B cell (primary cell): ENCODE measurements around the gene PEBP1.

Experiments
- EZH2 ChIP-seq: IDR thresholded peaks from 2 replicates; pipeline ENCODE4 v1.6.1; 2012; ENCODE audit warnings: borderline replicate concordance, low read depth, mild to moderate bottlenecking, moderate library complexity, low read length; ENCODE audit not compliant: insufficient read depth, poor library complexity, severe bottlenecking
- TF ChIP-seq, protein P1 (sequence below): fragments of 200-600 bp; IDR thresholded peaks from one replicate; pipeline ENCODE4 v1.8.0; 2022; ENCODE audit warnings: antibody characterized with exemption, mild to moderate bottlenecking

DNA sequence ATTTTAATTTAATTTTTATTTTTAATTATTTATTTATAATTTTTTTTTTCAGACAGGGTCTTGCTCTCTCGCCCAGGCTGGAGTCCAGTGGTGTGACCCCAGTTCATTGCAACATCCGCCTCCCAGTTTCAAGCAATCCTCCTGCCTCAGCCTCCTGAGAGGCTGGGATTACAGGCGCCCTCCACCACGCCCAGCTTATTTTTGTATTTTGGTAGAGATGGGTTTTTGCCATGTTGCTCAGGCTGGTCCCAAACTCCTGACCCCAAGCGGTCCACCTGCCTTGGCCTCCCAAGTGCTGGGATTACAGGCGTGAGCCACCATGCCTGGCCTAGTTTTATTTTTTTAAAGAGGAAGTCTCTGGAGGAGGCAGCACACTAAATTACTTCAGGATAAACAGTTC, 13.7 kb upstream of the PEBP1 start:
- TF ChIP-seq, protein P1, sequence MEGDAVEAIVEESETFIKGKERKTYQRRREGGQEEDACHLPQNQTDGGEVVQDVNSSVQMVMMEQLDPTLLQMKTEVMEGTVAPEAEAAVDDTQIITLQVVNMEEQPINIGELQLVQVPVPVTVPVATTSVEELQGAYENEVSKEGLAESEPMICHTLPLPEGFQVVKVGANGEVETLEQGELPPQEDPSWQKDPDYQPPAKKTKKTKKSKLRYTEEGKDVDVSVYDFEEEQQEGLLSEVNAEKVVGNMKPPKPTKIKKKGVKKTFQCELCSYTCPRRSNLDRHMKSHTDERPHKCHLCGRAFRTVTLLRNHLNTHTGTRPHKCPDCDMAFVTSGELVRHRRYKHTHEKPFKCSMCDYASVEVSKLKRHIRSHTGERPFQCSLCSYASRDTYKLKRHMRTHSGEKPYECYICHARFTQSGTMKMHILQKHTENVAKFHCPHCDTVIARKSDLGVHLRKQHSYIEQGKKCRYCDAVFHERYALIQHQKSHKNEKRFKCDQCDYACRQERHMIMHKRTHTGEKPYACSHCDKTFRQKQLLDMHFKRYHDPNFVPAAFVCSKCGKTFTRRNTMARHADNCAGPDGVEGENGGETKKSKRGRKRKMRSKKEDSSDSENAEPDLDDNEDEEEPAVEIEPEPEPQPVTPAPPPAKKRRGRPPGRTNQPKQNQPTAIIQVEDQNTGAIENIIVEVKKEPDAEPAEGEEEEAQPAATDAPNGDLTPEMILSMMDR: no peak
- no peak for TF ChIP-seq EZH2
